Cardiac fibroblast (primary cell): Measurements from ENCODE around the gene SCAMP4.

Source experiments
- DNase-seq, 2 donors: peaks; one replicate each; pipeline versions ENCODE4 v3.0.0 to v3.0.0-alpha.2; 2010; ENCODE audit warnings: low read depth in 2 of 2
- H3K4me3 ChIP-seq, 2 donors: replicated peaks in 1 of 2; 1 replicate in 1 of 2; 2 replicates in 1 of 2; pipeline ENCODE4 v1.5.1; 2011; ENCODE audit warnings: low read depth in 2 of 2, low read length in 2 of 2, mild to moderate bottlenecking in 2 of 2, moderate library complexity in 1 of 2
- TF ChIP-seq, protein P1 (sequence below): IDR thresholded peaks from one replicate; pipeline ENCODE4 v1.5.1; 2011; ENCODE audit warnings: low read depth, mild to moderate bottlenecking, low read length, inconsistent platforms

The SCAMP4 gene

GRCh38 chr19:1975162-1975480 lies 69.9 kb downstream of the SCAMP4 start:
- peak in 1 of 2 donors; percentile 11 for DNase-seq
- TF ChIP-seq, protein P1, sequence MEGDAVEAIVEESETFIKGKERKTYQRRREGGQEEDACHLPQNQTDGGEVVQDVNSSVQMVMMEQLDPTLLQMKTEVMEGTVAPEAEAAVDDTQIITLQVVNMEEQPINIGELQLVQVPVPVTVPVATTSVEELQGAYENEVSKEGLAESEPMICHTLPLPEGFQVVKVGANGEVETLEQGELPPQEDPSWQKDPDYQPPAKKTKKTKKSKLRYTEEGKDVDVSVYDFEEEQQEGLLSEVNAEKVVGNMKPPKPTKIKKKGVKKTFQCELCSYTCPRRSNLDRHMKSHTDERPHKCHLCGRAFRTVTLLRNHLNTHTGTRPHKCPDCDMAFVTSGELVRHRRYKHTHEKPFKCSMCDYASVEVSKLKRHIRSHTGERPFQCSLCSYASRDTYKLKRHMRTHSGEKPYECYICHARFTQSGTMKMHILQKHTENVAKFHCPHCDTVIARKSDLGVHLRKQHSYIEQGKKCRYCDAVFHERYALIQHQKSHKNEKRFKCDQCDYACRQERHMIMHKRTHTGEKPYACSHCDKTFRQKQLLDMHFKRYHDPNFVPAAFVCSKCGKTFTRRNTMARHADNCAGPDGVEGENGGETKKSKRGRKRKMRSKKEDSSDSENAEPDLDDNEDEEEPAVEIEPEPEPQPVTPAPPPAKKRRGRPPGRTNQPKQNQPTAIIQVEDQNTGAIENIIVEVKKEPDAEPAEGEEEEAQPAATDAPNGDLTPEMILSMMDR, result no peak
- H3K4me3 ChIP-seq, result no peak overlapping the region
